ENCODE results near the gene ARL6IP5. TPM values are rescaled to one million over a fixed set of nuclear protein-coding genes. Genes with fewer than 3 reads are reported as not detected.

ARL6IP5 gene
- total and polyA plus RNA-seq, 4 experiments from 2014 or later, result 147 to 953 (median 328) TPM

DNA sequence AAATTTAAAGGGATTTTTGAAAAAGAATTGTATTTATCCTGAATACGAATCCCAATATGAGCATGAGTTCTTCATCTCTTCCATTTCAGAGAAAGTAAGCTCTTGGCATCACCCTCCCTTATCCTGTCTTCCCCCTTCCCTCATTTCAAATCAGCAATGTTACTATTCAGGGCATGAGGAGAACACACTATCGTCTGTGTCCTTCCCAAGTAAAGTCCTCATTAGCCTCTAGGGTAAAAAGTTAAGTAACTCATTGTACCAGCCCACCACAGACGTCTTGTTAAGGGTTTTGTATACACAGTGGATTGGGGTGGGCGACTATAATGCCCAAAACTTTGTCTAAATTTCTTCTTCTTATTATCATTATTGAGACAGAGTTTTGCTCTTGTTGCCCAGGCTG is 14.8 kb downstream of the ARL6IP5 start:
- ChIA-PET CTCF (ENCODE audit: partially characterized antibody) (interaction anchor here (0.8 to 1.9 kb wide), 5 partner anchors 13 to 52 kb away, joined by 3 to 5 read pairs (median 4); no protein-coding TSS in a partner anchor), POLR2A (ENCODE audit: partially characterized antibody) (interaction anchor here (0.5 to 3.7 kb wide), 3 partner anchors 8 to 39 kb away, joined by 3 to 15 read pairs (median 4); no protein-coding TSS in a partner anchor)
- H3K4me3 Mint-ChIP-seq, result peak overlapping the region in 5 of 8 donors; percentile 11 to 64 (median 30)
- H3K36me3 Mint-ChIP-seq, result peaks cover 48 to 66% of the 10 kb centered on the region in 2 donors
- peak overlapping the region in 6 of 7 donors; percentile 37 to 96 (median 78) for H3K27ac Mint-ChIP-seq
- no peaks in the 10 kb centered on the region for H3K9me3 Mint-ChIP-seq
- Histone ChIP-seq H3K36me3 (ENCODE audit: insufficient read depth, low read length) (peaks cover 37% of the 10 kb centered on the region), H3K27ac (ENCODE audit: low read depth, low read length) (no peak overlapping the region), H3K4me1 (ENCODE audit: insufficient read depth, low read length) (peaks cover 81% of the 10 kb centered on the region), H3K4me3 (ENCODE audit: low read length in 2 of 2) (no peak overlapping the region), H3K27me3 (ENCODE audit: insufficient read depth, low read length) (no peaks in the 10 kb centered on the region), H3K9me3 (ENCODE audit: control insufficient read depth in 1 of 2, low read length in 2 of 2) (no peaks in the 10 kb centered on the region)
- intact Hi-C loops (cut with micrococcal nuclease), result no loop called here
- no peak for DNase-seq
- peaks cover 50 to 91% (median 67%) of the 10 kb centered on the region in 4 donors for H3K4me1 Mint-ChIP-seq
- no peaks in the 10 kb centered on the region for H3K27me3 Mint-ChIP-seq

DNA sequence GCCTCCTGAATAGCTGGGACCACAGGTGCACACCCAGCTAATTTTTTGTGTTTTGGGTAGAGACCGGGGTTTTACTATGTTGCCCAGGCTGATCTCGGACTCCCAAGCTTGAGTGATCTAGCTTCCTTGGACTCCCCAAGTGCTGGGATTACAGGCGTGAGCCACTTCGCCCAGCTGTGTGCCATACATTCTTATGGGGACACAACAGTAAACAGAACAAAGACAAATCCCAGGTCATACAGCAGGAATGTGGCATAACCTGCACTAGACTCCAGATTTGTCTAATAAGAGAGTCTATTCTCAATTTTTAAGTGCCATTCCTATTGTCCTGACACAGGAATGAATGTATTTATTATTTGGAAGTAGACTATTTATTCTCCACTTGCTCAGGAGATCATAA is 17.6 kb downstream of the ARL6IP5 start:
- peaks cover 53 to 67% of the 10 kb centered on the region in 2 donors for H3K36me3 Mint-ChIP-seq
- peak overlapping the region in 6 of 7 donors; percentile 24 to 59 (median 48) for H3K27ac Mint-ChIP-seq
- H3K27me3 Mint-ChIP-seq, result no peaks in the 10 kb centered on the region
- POLR2A ChIA-PET (ENCODE audit: partially characterized antibody), result interaction anchor here (2.1 to 3.7 kb wide), 3 partner anchors 11 to 50 kb away, joined by 10 to 15 read pairs (median 15); partner anchors contain the start of genes ARL6IP5 and TMF1
- CTCF ChIA-PET (ENCODE audit: partially characterized antibody), result interaction anchor here (1.2 to 1.3 kb wide), 2 partner anchors 17 to 19 kb away, joined by 3 read pairs; partner anchors contain the start of gene ARL6IP5
- DNase-seq, result no peak
- intact Hi-C loops (cut with micrococcal nuclease), result no loop called here
- no peaks in the 10 kb centered on the region for H3K9me3 Mint-ChIP-seq
- H3K4me1 Mint-ChIP-seq, result peaks cover 35 to 78% (median 51%) of the 10 kb centered on the region in 4 donors
- peaks cover 61% of the 10 kb centered on the region for H3K4me1 ChIP-seq (ENCODE audit: insufficient read depth, low read length)
- no peak overlapping the region for H3K4me3 ChIP-seq (ENCODE audit: low read length in 2 of 2)
- H3K4me3 Mint-ChIP-seq, result no peak overlapping the region
- H3K36me3 ChIP-seq (ENCODE audit: insufficient read depth, low read length), result peaks cover 39% of the 10 kb centered on the region
- no peaks in the 10 kb centered on the region for H3K27me3 ChIP-seq (ENCODE audit: insufficient read depth, low read length)
- no peak overlapping the region for H3K27ac ChIP-seq (ENCODE audit: low read depth, low read length)
- H3K9me3 ChIP-seq (ENCODE audit: control insufficient read depth in 1 of 2, low read length in 2 of 2), result no peaks in the 10 kb centered on the region

DNA sequence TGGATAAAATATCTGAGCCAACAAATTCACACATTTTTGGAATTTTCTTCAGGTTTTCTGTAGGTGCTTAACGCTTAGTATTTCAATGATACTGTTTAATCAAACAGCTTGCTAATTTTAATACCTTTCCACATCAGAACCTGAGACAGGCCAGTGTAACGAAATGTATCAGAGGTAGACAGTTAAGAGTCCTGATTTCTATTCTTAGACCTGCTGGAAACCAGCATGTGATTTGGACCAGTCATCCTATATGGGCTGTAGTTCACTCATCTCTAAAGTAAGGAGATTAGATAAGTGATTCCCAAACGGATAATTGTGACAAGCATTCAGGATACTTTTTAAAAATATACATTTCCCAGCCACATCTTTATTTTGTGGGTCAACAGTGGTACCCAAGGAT is 18.4 kb downstream of the ARL6IP5 start:
- H3K27ac ChIP-seq (ENCODE audit: low read depth, low read length), result no peak overlapping the region
- no peaks in the 10 kb centered on the region for H3K27me3 ChIP-seq (ENCODE audit: insufficient read depth, low read length)
- POLR2A ChIA-PET (ENCODE audit: partially characterized antibody), result interaction anchor here (3.7 kb wide), 1 partner anchor 11 kb away, joined by 15 read pairs; no protein-coding TSS in a partner anchor
- Mint-ChIP-seq H3K27me3 (no peaks in the 10 kb centered on the region), H3K9me3 (no peaks in the 10 kb centered on the region), H3K36me3 (peaks cover 49 to 63% of the 10 kb centered on the region in 2 donors), H3K4me3 (no peak overlapping the region), H3K27ac (peak overlapping the region in 4 of 7 donors; percentile 2 to 65 (median 15)), H3K4me1 (peaks cover 33 to 72% (median 50%) of the 10 kb centered on the region in 4 donors)
- no peak for DNase-seq
- H3K36me3 ChIP-seq (ENCODE audit: insufficient read depth, low read length), result peaks cover 39% of the 10 kb centered on the region
- intact Hi-C loops (cut with micrococcal nuclease), result no loop called here
- no peak overlapping the region for H3K4me3 ChIP-seq (ENCODE audit: low read length in 2 of 2)
- no peaks in the 10 kb centered on the region for H3K9me3 ChIP-seq (ENCODE audit: control insufficient read depth in 1 of 2, low read length in 2 of 2)
- CTCF ChIA-PET (ENCODE audit: partially characterized antibody), result interaction anchor here (1.2 to 2.5 kb wide), 2 partner anchors 18 kb away, joined by 3 to 13 read pairs; no protein-coding TSS in a partner anchor
- H3K4me1 ChIP-seq (ENCODE audit: insufficient read depth, low read length), result peaks cover 57% of the 10 kb centered on the region

DNA sequence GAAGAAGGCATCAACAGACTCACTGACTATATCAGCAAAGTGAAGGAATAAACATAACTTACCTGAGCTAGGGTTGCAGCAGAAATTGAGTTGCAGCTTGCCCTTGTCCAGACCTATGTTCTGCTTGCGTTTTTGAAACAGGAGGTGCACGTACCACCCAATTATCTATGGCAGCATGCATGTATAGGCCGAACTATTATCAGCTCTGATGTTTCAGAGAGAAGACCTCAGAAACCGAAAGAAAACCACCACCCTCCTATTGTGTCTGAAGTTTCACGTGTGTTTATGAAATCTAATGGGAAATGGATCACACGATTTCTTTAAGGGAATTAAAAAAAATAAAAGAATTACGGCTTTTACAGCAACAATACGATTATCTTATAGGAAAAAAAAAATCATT is 19.8 kb downstream of the ARL6IP5 start:
- H3K27me3 ChIP-seq (ENCODE audit: insufficient read depth, low read length), result no peaks in the 10 kb centered on the region
- H3K4me1 ChIP-seq (ENCODE audit: insufficient read depth, low read length), result peaks cover 46% of the 10 kb centered on the region
- peaks cover 39% of the 10 kb centered on the region for H3K36me3 ChIP-seq (ENCODE audit: insufficient read depth, low read length)
- no peak for DNase-seq
- H3K9me3 ChIP-seq (ENCODE audit: control insufficient read depth in 1 of 2, low read length in 2 of 2), result no peaks in the 10 kb centered on the region
- Mint-ChIP-seq H3K4me1 (peaks cover 30 to 60% (median 43%) of the 10 kb centered on the region in 4 donors), H3K27me3 (no peaks in the 10 kb centered on the region), H3K27ac (peak overlapping the region; percentile 2 to 87 (median 67)), H3K9me3 (no peaks in the 10 kb centered on the region), H3K36me3 (peaks cover 46 to 57% of the 10 kb centered on the region in 2 donors), H3K4me3 (peak overlapping the region in 2 of 8 donors; percentile 47 to 64)
- no peak overlapping the region for H3K27ac ChIP-seq (ENCODE audit: low read depth, low read length)
- ChIA-PET POLR2A (ENCODE audit: partially characterized antibody) (interaction anchor here (0.8 to 1.7 kb wide), 6 partner anchors 10 to 53 kb away, joined by 3 to 9 read pairs (median 4); partner anchors contain the start of genes ARL6IP5 and TMF1), CTCF (ENCODE audit: partially characterized antibody) (interaction anchor here (1.0 to 2.8 kb wide), 3 partner anchors 10 to 16 kb away, joined by 4 to 13 read pairs (median 7); no protein-coding TSS in a partner anchor)
- intact Hi-C loops (cut with micrococcal nuclease), result loop anchor here (1.0 kb wide), 1 partner anchor 9 kb away; no protein-coding TSS in a partner anchor
- no peak overlapping the region for H3K4me3 ChIP-seq (ENCODE audit: low read length in 2 of 2)

DNA sequence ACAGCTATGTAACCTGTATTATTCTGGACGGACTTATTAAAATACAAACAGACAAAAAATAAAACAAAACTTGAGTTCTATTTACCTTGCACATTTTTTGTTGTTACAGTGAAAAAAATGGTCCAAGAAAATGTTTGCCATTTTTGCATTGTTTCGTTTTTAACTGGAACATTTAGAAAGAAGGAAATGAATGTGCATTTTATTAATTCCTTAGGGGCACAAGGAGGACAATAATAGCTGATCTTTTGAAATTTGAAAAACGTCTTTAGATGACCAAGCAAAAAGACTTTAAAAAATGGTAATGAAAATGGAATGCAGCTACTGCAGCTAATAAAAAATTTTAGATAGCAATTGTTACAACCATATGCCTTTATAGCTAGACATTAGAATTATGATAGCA is 20.6 kb downstream of the ARL6IP5 start:
- H3K27ac ChIP-seq (ENCODE audit: low read depth, low read length), result no peak overlapping the region
- POLR2A ChIA-PET (ENCODE audit: partially characterized antibody), result interaction anchor here (0.8 to 1.8 kb wide), 4 partner anchors 11 to 54 kb away, joined by 3 to 9 read pairs (median 6); partner anchors contain the start of gene TMF1
- H3K27ac Mint-ChIP-seq, result peak overlapping the region in 4 of 7 donors; percentile 13 to 81 (median 58)

DNA sequence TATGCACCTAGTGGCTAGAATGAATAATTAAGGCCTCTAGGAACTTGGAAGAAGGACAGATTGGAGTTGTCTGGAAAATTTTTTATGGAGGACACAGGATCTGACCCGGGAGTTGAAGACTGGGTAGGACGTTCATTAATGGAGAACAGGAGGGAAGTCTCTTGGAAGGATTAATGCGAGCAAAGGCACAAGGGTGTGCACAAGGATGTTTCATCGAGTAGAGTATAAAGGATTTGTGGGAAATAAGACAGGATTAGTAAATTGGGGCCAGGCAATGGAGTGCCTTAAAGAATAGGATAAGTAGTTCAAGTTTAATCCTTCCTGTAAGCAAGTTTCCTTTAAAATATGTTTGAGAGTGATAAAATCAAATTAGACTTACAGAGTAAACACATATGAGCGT is 23.1 kb downstream of the ARL6IP5 start:
- Mint-ChIP-seq H3K9me3 (no peaks in the 10 kb centered on the region), H3K4me1 (peaks cover 20 to 32% (median 27%) of the 10 kb centered on the region in 4 donors), H3K36me3 (peaks cover 30 to 33% of the 10 kb centered on the region in 2 donors), H3K4me3 (no peak overlapping the region), H3K27me3 (no peaks in the 10 kb centered on the region), H3K27ac (peak overlapping the region in 4 of 7 donors; percentile 16 to 45 (median 20))
- ChIA-PET POLR2A (ENCODE audit: partially characterized antibody) (interaction anchor here (1.1 to 1.2 kb wide), 2 partner anchors 16 to 23 kb away, joined by 4 read pairs; partner anchors contain the start of gene ARL6IP5), CTCF (ENCODE audit: partially characterized antibody) (interaction anchor here (3.3 kb wide), 1 partner anchor 13 kb away, joined by 20 read pairs; no protein-coding TSS in a partner anchor)
- peaks cover 18% of the 10 kb centered on the region for H3K36me3 ChIP-seq (ENCODE audit: insufficient read depth, low read length)
- no peaks in the 10 kb centered on the region for H3K9me3 ChIP-seq (ENCODE audit: control insufficient read depth in 1 of 2, low read length in 2 of 2)
- intact Hi-C loops (cut with micrococcal nuclease), result loop anchor here (2.0 kb wide), 1 partner anchor 13 kb away; no protein-coding TSS in a partner anchor
- H3K27me3 ChIP-seq (ENCODE audit: insufficient read depth, low read length), result no peaks in the 10 kb centered on the region
- H3K4me3 ChIP-seq (ENCODE audit: low read length in 2 of 2), result no peak overlapping the region
- peaks cover 23% of the 10 kb centered on the region for H3K4me1 ChIP-seq (ENCODE audit: insufficient read depth, low read length)
- no peak for DNase-seq
- no peak overlapping the region for H3K27ac ChIP-seq (ENCODE audit: low read depth, low read length)

More for the DNA sequence above, 20.6 kb downstream of the ARL6IP5 start:
- Histone ChIP-seq H3K4me3 (ENCODE audit: low read length in 2 of 2) (no peak overlapping the region), H3K9me3 (ENCODE audit: control insufficient read depth in 1 of 2, low read length in 2 of 2) (no peaks in the 10 kb centered on the region), H3K27me3 (ENCODE audit: insufficient read depth, low read length) (no peaks in the 10 kb centered on the region), H3K4me1 (ENCODE audit: insufficient read depth, low read length) (peaks cover 39% of the 10 kb centered on the region), H3K36me3 (ENCODE audit: insufficient read depth, low read length) (peaks cover 35% of the 10 kb centered on the region)
- Mint-ChIP-seq H3K4me3 (no peak overlapping the region), H3K9me3 (no peaks in the 10 kb centered on the region), H3K27me3 (no peaks in the 10 kb centered on the region), H3K36me3 (peaks cover 41 to 52% of the 10 kb centered on the region in 2 donors), H3K4me1 (peaks cover 25 to 52% (median 37%) of the 10 kb centered on the region in 4 donors)
- CTCF ChIA-PET (ENCODE audit: partially characterized antibody), result interaction anchor here (0.8 to 2.8 kb wide), 3 partner anchors 10 to 15 kb away, joined by 3 to 13 read pairs (median 7); no protein-coding TSS in a partner anchor
- intact Hi-C loops (cut with micrococcal nuclease), result no loop called here
- DNase-seq, result no peak

DNA sequence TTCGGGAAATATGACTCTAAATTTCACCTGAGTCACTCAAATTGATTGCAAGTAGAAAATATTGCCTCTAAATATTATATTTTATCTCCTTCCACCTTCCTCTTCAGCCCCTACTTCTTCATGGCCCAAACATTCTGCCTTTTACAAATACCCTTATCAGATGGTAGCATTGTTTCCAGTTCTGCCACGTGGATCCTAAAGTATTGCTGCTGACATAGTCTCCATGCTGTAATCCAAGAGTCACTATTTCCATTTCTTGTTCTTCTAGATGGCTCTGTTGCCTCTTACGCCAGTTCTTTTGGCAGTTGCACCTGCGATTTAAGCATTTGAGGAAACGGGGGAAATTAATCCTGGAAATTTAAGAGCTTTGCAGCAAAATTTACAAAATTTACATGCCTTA is 24.1 kb downstream of the ARL6IP5 start:
- H3K36me3 ChIP-seq (ENCODE audit: insufficient read depth, low read length), result peaks cover 9% of the 10 kb centered on the region
- no peaks in the 10 kb centered on the region for H3K9me3 ChIP-seq (ENCODE audit: control insufficient read depth in 1 of 2, low read length in 2 of 2)
- peaks cover 21 to 24% of the 10 kb centered on the region in 2 donors for H3K36me3 Mint-ChIP-seq
- DNase-seq, result no peak
- ChIA-PET CTCF (ENCODE audit: partially characterized antibody) (interaction anchor here (1.0 to 3.3 kb wide), 2 partner anchors 10 to 12 kb away, joined by 4 to 20 read pairs; no protein-coding TSS in a partner anchor), POLR2A (ENCODE audit: partially characterized antibody) (interaction anchor here (1.2 kb wide), 1 partner anchor 65 kb away, joined by 3 read pairs; no protein-coding TSS in a partner anchor)
- H3K27ac Mint-ChIP-seq, result peak overlapping the region in 5 of 7 donors; percentile 10 to 63 (median 43)
- no peak overlapping the region for H3K27ac ChIP-seq (ENCODE audit: low read depth, low read length)
- peaks cover 15% of the 10 kb centered on the region for H3K4me1 ChIP-seq (ENCODE audit: insufficient read depth, low read length)
- H3K4me1 Mint-ChIP-seq, result peaks cover 14 to 26% (median 20%) of the 10 kb centered on the region in 4 donors
- H3K9me3 Mint-ChIP-seq, result no peaks in the 10 kb centered on the region
- no peak overlapping the region for H3K4me3 ChIP-seq (ENCODE audit: low read length in 2 of 2)
- intact Hi-C loops (cut with micrococcal nuclease), result loop anchor here (2.0 kb wide), 1 partner anchor 14 kb away; no protein-coding TSS in a partner anchor
- H3K27me3 ChIP-seq (ENCODE audit: insufficient read depth, low read length), result no peaks in the 10 kb centered on the region
- H3K4me3 Mint-ChIP-seq, result no peak overlapping the region
- no peaks in the 10 kb centered on the region for H3K27me3 Mint-ChIP-seq
